ENCODE results near the gene DEFB126.

Gene DEFB126

DNA sequence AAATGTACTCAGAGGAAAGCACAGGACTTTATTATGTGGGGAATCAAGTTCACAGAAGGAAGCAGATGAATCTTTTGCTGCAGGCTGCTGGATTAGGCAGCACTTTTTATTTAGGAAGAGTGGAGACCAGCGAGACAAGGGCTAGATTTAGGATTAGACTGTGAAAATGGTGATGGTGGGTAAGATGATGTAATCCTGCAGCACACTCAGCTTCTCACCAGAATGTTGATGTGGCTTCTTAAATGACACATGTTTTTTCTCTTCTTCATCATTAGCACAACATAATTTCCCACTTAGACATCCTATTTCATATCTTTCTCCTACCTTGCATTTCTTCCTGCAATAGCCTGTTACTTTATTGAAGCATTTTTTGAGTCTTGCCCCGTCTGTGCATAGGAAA lies 45.3 kb downstream of the DEFB126 start:
- TF ChIP-seq, protein P1, sequence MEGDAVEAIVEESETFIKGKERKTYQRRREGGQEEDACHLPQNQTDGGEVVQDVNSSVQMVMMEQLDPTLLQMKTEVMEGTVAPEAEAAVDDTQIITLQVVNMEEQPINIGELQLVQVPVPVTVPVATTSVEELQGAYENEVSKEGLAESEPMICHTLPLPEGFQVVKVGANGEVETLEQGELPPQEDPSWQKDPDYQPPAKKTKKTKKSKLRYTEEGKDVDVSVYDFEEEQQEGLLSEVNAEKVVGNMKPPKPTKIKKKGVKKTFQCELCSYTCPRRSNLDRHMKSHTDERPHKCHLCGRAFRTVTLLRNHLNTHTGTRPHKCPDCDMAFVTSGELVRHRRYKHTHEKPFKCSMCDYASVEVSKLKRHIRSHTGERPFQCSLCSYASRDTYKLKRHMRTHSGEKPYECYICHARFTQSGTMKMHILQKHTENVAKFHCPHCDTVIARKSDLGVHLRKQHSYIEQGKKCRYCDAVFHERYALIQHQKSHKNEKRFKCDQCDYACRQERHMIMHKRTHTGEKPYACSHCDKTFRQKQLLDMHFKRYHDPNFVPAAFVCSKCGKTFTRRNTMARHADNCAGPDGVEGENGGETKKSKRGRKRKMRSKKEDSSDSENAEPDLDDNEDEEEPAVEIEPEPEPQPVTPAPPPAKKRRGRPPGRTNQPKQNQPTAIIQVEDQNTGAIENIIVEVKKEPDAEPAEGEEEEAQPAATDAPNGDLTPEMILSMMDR (IDR thresholded peaks at IDR 0.05; ENCODE audit: borderline replicate concordance, insufficient read depth, low read depth, low read length): no peak
- H3K4me3 ChIP-seq (ENCODE audit: low read depth, low read length): no peak overlapping the region

DNA sequence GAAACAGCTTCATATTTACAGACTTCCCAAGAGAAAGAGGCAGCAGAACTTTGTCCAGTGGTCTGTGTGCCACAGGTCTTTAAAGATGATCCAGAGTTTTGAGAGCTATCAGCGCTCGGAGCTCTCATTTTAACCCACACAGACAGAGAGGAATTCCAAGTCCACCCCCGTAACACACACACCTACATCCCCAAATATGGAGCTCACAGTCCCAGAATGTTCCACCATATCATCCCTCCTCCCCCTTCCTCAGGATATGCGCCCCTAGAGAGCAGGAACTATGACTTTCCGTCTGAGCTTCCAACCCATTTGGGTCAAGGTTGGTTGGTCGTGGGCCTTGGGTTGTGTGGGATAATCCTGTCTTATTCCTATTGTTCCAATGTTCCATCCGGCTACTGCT lies 47.2 kb downstream of the DEFB126 start, which contains the start of gene DEFB128:
Gene DEFB128 (minus strand): TSS at position 101 of the 400 bp plus-strand sequence. CDS start 88 bp downstream, at position 13.
- no peak within 1 kb of the TSS for H3K4me3 ChIP-seq (ENCODE audit: low read depth, low read length)
- TF ChIP-seq, protein P1 (IDR thresholded peaks at IDR 0.05; ENCODE audit: borderline replicate concordance, insufficient read depth, low read depth, low read length): no peak

Data from GM12875 (cell line).